NCI-H1105 treated with DMSO at 0.1 percent for 48 hours (cell line): ENCODE data around the gene CWH43.
"Not testable (repeated sequence)": the region's sequence is repeated elsewhere in the genome, so short reads cannot be mapped to it uniquely, and the experiment has no call there.

Experiments
- DNase-seq: peaks from one replicate; lab custom pipeline; 2025; lab: John Stamatoyannopoulos, UW

CWH43 gene

DNA sequence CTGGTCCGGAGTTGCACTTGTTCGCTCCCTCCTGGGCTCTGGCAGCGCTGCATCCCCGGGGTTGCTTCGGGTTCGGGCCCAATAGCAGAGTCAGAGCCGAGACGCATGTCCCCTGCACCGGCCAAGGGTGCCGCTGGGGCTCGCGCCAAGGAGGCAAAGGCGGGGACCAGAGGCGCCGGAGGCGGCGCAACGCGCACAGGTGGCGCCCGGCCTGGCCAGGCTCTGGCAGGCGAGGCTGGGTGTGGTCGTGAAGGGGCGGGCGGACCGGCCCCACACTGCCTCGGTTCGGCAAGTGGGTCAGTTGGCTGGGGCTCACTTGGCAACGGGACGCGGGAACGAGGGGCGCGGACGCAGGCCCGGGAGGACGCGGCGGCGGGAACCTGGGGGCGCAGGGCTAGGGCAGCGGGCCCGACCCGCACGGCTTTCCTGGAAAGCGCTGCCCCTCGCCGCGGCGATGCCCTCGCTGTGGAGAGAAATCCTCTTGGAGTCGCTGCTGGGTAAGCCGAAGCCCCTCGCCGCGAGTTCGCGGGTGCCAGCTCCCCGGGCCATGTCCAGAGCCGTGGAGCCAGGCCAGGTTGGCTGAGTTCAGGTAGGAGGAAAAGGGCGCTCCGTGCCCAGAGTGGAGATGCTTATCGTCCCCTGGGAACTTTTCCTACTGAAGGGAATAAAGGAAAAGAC lies at the start of gene CWH43:
TSS of gene CWH43 (plus strand) at position 300 of the 678 bp plus-strand sequence. CDS start at position 455, 155 bp downstream.
- DNase-seq, result no peak

DNA sequence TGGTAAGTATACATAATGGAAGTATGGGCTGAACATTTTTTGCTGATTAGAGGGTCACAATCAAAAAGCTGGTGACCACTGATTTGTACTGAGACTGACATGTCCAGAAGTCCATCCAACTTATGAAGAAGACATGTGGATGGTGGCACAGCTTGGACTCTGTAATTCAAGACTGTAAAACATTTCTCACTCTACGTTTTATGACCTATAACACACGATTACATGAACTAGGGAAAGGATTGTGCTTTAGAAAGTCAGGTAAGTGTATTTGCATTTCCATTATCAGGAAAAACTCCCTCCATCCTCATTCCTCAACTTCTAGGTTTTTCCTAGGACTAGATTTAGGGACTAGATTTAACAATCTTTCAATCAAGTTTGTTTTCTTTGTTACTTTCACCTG lies 49.0 kb upstream of the CWH43 start:
- no peak for DNase-seq

DNA sequence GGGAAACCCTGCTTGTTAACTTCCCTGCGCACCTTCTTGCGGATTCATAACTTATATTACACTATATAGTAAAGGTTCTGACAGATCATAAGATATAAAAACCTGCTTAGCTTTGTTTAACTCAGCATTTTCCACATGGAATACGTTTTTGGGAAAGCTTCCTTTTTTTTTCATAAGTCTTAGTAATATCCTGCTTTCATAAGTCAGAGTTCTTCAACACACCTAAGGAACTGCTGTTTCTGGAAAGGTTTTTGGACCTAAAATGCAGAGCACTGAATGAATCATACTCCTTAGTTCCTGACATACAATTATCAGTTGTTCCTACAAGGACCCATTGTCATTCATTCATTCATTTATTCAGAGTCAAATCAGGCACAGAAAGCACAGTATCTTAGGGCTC lies 47.2 kb upstream of the CWH43 start:
- DNase-seq, result no peak

DNA sequence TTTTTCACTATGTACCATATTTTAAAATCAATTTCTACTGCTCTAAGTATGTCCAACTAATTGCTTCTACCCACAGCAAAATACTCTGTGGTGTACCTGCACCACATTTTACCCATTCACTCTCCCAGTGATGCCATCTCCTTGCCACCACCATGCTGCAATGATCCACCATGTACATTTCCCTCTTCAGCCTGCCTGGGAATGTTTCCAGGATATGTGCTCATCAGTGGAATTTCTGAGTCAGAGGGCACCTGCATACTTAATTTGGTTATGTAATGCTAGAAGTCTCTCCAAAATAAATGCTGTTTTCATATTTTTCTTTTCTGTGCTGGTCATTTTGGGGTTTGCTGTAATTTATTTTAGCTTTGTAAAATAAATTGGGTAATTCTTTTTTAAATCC lies 46.3 kb upstream of the CWH43 start:
- no peak for DNase-seq

DNA sequence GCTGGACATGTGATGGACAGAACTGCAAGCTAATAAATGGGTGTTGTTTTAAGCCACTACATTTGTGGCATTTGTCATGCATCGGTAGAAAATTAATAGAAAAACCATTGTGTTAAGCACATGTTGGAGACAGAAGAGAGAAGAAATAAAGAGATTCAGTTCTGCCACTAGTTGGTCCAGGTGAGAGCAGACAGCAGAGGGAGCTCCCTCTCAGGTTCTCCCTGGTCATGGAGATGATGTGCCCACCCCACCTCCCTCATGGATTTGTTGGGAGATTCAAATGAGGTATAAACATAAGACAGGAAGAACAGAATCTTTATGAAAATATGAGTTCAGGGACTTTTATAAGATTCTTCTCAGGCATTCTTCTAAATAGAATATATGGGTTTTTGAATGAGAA lies 42.7 kb upstream of the CWH43 start:
- no peak for DNase-seq

DNA sequence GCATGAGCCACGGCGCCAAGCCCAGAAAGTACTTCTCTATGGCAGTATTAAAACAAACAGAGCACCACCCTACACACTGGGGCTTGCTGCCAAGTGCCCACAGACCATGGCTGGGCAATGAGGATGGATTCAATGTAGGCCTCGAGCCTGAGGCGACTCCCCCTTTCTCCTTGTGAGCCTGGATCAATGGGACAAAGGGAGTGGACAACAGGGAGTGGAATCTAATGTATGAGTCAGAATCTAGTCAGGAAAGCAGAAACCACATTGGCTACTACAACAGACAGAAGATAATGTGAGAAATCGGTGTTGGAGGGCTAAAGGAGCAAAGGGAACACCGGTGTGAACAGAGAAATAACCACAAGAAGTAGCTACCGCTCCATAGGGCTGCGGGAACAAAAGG lies 41.8 kb upstream of the CWH43 start:
- no peak for DNase-seq

GRCh38 chr4:48944756-48945241 lies 41.3 kb upstream of the CWH43 start:
- DNase-seq, result no peak

DNA sequence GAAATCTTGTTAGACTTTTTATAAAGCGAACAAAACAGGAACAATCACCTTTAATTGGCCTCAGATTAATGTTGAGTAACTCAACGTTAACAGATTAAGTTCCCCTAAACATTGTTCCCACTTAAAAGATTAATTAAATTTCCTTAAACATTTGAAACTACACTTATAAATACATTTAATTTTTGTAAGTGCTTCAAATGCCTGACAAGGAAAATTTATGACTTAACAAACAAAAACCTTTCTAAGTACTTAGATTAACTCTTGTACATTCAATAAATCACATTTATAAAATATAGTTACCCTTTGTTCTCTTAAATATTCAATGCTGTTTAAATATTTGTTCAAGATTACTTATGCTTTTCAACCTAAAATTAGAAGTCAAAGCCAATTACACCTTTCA lies 40.1 kb upstream of the CWH43 start:
- peak; percentile 5 for DNase-seq

- no peak for DNase-seq
Measured at GRCh38 chr4:48947731-48948130, 38.3 kb upstream of the CWH43 start.

DNA sequence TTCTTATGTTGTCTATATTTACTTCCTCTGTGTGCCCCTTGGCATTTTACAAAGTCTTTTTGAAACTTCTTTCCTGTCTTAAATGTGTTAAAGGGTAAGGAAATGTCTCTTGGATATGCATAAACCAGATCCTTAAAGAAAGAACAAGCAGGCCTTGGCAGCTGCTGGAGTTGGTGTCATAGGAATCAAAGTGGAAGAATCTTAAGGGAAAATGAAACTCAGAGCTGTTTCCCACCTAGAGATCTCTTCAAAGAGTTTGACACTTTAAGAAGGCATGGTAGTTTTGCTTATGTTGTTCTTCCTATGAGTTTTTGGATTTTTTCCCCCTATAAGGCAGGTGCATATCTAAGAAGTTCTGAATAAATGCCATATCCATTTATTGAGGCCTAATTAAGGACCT lies 37.0 kb upstream of the CWH43 start:
- DNase-seq, result no peak

- DNase-seq, result no peak
Measured at GRCh38 chr4:48949518-48950219, 36.4 kb upstream of the CWH43 start.

DNA sequence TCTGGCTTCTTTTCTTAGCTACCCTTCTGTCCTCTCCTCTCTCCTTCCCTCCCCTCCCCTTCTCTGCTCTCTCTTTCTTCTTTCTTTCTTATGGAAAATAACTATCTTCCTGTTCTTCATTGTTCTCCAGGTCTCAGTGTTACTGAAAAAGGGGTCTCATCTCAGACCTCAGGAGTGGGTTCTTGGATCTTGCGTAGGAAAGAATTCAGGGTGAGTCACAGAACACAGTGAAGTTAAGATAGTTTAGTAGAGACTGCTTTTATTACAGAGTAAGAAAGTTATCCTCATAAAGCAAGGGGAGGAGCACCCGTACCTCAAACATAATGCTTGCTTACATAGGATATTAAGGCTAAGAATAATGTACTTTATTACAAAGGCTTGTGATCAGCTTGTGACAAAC lies 31.8 kb upstream of the CWH43 start:
- no peak for DNase-seq

GRCh38 chr4:48957366-48957765 lies 28.7 kb upstream of the CWH43 start:
- not testable (repeated sequence) for DNase-seq

GRCh38 chr4:48958582-48958981 lies 27.5 kb upstream of the CWH43 start:
- DNase-seq, result no peak

GRCh38 chr4:48960988-48961635 lies 25.0 kb upstream of the CWH43 start:
- no peak for DNase-seq

GRCh38 chr4:48962636-48963035 lies 23.4 kb upstream of the CWH43 start:
- DNase-seq, result no peak

DNA sequence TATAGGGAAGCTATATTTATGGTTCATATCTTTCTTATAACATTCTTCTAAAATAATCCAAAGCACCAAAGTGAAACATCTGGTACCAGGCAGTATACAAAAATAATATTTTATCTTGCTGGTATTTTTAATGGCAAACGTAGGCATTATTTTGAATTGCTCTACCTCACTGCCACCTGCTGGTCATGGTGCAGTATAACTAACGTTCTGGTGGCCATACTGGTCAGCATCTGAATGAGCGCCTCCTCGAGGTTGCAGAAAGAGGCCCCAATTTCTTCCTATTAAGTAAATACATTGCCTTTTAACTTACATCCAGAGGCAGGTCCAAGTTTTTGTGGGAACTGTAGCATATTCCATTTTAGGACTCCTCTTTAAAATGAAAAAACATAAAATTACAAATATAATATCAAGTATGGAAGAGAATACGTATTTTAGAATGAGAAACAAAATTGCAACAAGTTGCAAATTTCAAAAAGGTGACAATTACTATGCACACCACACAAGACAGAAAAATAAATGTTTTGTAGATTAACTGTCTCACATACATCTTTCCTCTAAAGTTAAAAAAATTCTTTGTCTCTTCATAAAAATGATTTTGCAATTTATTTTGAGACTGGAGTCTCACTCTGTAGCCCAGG lies 22.9 kb upstream of the CWH43 start:
- peak; percentile 69 for DNase-seq

GRCh38 chr4:48967101-48967500 lies 19.0 kb upstream of the CWH43 start:
- DNase-seq, result no peak

DNA sequence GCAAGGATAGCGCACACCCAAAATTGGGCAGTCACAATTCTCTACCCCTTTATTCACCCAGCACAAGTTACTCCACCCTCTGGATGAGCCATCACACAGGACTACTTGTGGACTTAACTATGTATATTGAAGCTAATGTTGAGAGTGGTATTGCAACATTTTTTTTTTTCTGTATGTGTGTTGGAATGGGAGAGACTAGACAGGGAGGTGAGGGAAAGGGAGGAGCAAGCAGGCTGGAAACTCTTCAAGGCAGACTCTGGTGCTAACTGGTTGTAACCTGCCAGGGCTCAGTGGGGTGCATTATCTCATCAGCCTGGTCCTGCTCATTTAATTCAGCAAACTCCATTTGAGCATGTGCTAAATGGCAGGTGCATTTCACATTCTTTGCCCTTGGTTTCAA lies 18.4 kb upstream of the CWH43 start:
- no peak for DNase-seq

- no peak for DNase-seq
Measured at GRCh38 chr4:48968814-48969213, 17.3 kb upstream of the CWH43 start.

GRCh38 chr4:48970471-48970921 lies 15.6 kb upstream of the CWH43 start:
- no peak for DNase-seq

DNA sequence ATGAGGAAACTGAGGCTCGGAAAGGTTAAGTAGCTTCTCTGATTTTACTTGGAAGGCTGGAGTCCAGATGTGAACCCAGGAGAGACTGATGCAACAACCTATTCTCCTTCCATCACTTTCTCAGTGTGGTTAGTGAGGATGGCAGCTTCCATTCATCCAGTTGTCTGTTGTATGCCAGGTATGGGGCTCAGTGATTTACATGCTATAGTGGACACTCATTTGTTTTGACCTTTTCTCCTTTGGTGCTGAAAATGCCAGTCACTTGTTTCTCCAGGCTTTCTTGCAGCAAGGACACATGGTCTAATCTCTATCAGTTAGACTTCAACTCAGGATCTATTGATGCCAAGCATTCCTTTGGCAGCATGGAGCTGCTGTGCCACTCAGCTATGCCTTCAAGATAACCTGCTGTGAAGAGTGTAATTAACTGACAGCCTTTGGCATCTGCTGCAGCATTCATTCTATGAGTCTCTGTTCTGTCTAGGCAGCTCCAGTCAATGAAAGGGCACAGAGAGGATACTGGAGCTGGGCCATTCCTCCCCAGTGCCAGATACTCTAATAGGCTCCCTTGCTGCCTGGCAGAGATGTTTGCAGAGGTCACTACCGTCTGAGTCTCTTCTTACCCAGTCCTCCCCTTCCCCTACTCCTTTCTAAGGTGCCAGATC lies 11.0 kb upstream of the CWH43 start:
- no peak for DNase-seq
